ENCODE measurements around the gene CEP104. TPM values are rescaled to one million over a fixed set of nuclear protein-coding genes. Genes with fewer than 3 reads are reported as not detected.

CEP104 gene
- total and polyA plus RNA-seq, 10 of the 15 experiments (the other 5 are each of a cell fraction or from before 2014, with no cell fraction given), result 7.2 to 34.8 (median 19.3) TPM

- no peaks in the 10 kb centered on the region for H3K27me3 ChIP-seq (replicated peaks in 1 of 2; ENCODE audit: control insufficient read depth in 2 of 2, insufficient read depth in 2 of 2, low read length in 1 of 2)
- ChIA-PET POLR2A (no interaction called here), CTCF (no interaction called here), RAD21 (ENCODE audit: unreplicated experiment) (no interaction called here), SMC1A (ENCODE audit: uncharacterized antibody, unreplicated experiment) (no interaction called here)
- no peaks in the 10 kb centered on the region for H3K9me3 ChIP-seq (replicated peaks; ENCODE audit: control insufficient read depth, insufficient read depth, low read length)
- 96% methylated on average over 16 of the region's 16 CpGs for WGBS (ENCODE audit: insufficient coverage, insufficient replicate concordance, low lambda C conversion rate, missing lambda C conversion rate)
- ATAC-seq (no peak), FAIRE-seq (no peak), DNase-seq (ENCODE audit: low read depth, low spot score) (no peak)
- H3K9ac ChIP-seq (ENCODE audit: control insufficient read depth, insufficient read depth, low read length), result no peak overlapping the region
- BruUV-seq (replicated peaks), result no TSS peak
- H3K4me3 ChIP-seq, result no peak overlapping the region
- H3K27ac ChIP-seq (ENCODE audit: control insufficient read depth, insufficient read depth), result no peak overlapping the region
- H3K4me1 ChIP-seq (ENCODE audit: control insufficient read depth, insufficient read depth, low read length), result no peaks in the 10 kb centered on the region
- peaks cover 0 to 4% of the 10 kb centered on the region in 2 experiments; a peak in 3 of 4 replicates for H3K36me3 ChIP-seq (ENCODE audit: control insufficient read depth in 2 of 2, insufficient read depth in 2 of 2, low read length in 1 of 2)
- H4K20me1 ChIP-seq (ENCODE audit: control insufficient read depth, insufficient read depth), result no peaks in the 10 kb centered on the region
- no peak overlapping the region for H3K4me2 ChIP-seq (ENCODE audit: control insufficient read depth, insufficient read depth)
- H3K79me2 ChIP-seq (ENCODE audit: control insufficient read depth, insufficient read depth, low read length), result no peaks in the 10 kb centered on the region
- no peak overlapping the region for H2AFZ ChIP-seq (ENCODE audit: control insufficient read depth, low read depth, low read length)
- in situ Hi-C loops (cut with MboI), result no loop called here
- intact Hi-C loops (cut with micrococcal nuclease; ENCODE audit: unreplicated experiment), result no loop called here
- TF ChIP-seq MTA2 (IDR thresholded peaks at IDR 0.05; ENCODE audit: low read depth) (no peak), KDM1A (IDR thresholded peaks at IDR 0.05; ENCODE audit: borderline replicate concordance) (no peak), MYB (IDR thresholded peaks at IDR 0.05; ENCODE audit: borderline replicate concordance, low read depth, low read length) (no peak), SRF (IDR thresholded peaks at IDR 0.05; ENCODE audit: low read depth in 2 of 2, low read length in 2 of 2) (no peak), RCOR1 (conservative IDR thresholded peaks at IDR 0.05; ENCODE audit: low read depth, low read length) (no peak), POLR2AphosphoS2 (IDR thresholded peaks at IDR 0.05; ENCODE audit: low read depth, low read length) (no peak), SMAD5 (IDR thresholded peaks at IDR 0.05; ENCODE audit: low read depth) (no peak)
These were observed 34.6 kb downstream of the CEP104 start for GRCh38 chr1:3822421-3822820.

DNA sequence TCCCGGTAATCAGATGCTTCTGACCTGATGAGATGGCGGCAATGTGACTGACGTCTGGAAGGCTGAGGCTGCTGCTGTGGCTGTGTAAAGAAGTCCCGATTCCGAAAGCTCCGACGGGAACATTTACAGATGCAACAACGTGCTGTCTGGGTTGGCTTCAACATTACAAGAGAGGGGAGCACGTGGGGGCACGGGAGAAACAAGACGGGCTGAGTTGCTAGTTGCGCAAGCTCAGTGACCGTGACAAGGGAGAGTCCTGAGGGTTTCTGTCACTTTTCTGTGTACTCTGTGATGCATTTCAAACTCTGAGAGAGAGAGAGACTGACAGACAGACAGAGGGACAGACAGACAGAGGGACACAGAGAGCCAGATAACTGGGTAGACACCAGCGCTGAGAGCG lies 35.1 kb downstream of the CEP104 start:
- no TSS peak for BruUV-seq (replicated peaks)
- 97% methylated on average over 15 of the region's 15 CpGs for WGBS (ENCODE audit: insufficient coverage, insufficient replicate concordance, low lambda C conversion rate, missing lambda C conversion rate)
- TF ChIP-seq TAF1 (IDR thresholded peaks at IDR 0.05; ENCODE audit: borderline replicate concordance, low read depth, low read length) (no peak), HDGF (IDR thresholded peaks at IDR 0.05) (no peak), HCFC1 (IDR thresholded peaks at IDR 0.05; ENCODE audit: low read length) (no peak), TCF3 (IDR thresholded peaks at IDR 0.05; ENCODE audit: borderline replicate concordance, insufficient read depth, low read depth, low read length) (no peak)

More for the DNA sequence above, 35.1 kb downstream of the CEP104 start:
- Histone ChIP-seq H3K27me3 (replicated peaks in 1 of 2; ENCODE audit: control insufficient read depth in 2 of 2, insufficient read depth in 2 of 2, low read length in 1 of 2) (no peaks in the 10 kb centered on the region), H3K9ac (ENCODE audit: control insufficient read depth, insufficient read depth, low read length) (no peak overlapping the region), H3K4me2 (ENCODE audit: control insufficient read depth, insufficient read depth) (no peak overlapping the region), H3K79me2 (ENCODE audit: control insufficient read depth, insufficient read depth, low read length) (no peaks in the 10 kb centered on the region), H2AFZ (ENCODE audit: control insufficient read depth, low read depth, low read length) (no peak overlapping the region), H4K20me1 (ENCODE audit: control insufficient read depth, insufficient read depth) (no peaks in the 10 kb centered on the region), H3K27ac (ENCODE audit: control insufficient read depth, insufficient read depth) (no peak overlapping the region), H3K4me1 (ENCODE audit: control insufficient read depth, insufficient read depth, low read length) (no peaks in the 10 kb centered on the region), H3K9me3 (replicated peaks; ENCODE audit: control insufficient read depth, insufficient read depth, low read length) (no peaks in the 10 kb centered on the region), H3K36me3 (ENCODE audit: control insufficient read depth in 2 of 2, insufficient read depth in 2 of 2, low read length in 1 of 2) (peaks cover 0 to 4% of the 10 kb centered on the region in 2 experiments; a peak in 3 of 4 replicates), H3K4me3 (no peak overlapping the region)
- ChIA-PET SMC1A (ENCODE audit: uncharacterized antibody, unreplicated experiment) (no interaction called here), RAD21 (ENCODE audit: unreplicated experiment) (no interaction called here), CTCF (no interaction called here), POLR2A (no interaction called here)
- FAIRE-seq (no peak), DNase-seq (ENCODE audit: low read depth, low spot score) (no peak), ATAC-seq (no peak)
- intact Hi-C loops (cut with micrococcal nuclease; ENCODE audit: unreplicated experiment), result no loop called here
- in situ Hi-C loops (cut with MboI), result no loop called here
